ENCODE measurements around the gene MINDY4.
A peak's percentile ranks its signal among the peaks of the same experiment; 100 is the strongest.

MINDY4 gene

DNA sequence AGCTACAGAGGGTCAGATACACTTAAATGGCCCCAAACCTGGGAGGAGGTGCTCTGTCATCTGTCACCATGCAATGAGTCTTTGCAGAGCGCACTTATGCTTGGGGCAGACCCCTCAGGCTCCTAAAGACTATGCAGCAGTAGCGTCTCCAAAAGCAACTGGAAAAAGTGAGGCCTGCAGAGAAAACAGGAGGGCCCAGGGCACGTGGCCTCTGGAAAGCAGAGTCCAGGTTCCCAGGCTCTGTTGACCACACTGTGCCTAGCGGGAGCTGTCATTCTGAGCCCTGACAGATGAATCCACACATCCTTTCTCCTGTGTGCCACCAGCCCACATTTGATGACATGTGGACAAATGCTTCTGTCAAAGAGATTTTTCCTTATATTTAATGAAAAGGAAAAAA is 66.4 kb downstream of the MINDY4 start:
- DNase-seq = no peak

DNA sequence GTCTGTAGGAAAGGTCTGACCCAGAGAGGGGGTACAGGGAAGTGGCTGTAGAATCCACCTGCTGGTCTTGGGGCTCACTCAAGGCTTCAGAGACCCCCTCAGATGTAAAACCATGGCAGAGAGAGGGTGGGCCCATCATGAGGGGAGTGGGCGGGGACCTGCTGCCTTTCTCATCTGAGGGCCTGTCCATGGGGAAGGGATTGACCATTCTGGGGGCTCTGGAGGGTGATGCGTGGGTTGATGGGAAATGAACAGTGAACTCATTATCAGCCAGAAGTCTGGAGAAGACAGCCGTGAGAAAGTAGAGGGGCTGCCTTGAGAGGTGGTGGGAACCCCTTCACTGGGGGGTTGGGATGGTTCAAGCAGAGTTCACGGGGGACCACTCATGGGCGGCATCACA is 66.8 kb downstream of the MINDY4 start:
- no peak for DNase-seq

DNA sequence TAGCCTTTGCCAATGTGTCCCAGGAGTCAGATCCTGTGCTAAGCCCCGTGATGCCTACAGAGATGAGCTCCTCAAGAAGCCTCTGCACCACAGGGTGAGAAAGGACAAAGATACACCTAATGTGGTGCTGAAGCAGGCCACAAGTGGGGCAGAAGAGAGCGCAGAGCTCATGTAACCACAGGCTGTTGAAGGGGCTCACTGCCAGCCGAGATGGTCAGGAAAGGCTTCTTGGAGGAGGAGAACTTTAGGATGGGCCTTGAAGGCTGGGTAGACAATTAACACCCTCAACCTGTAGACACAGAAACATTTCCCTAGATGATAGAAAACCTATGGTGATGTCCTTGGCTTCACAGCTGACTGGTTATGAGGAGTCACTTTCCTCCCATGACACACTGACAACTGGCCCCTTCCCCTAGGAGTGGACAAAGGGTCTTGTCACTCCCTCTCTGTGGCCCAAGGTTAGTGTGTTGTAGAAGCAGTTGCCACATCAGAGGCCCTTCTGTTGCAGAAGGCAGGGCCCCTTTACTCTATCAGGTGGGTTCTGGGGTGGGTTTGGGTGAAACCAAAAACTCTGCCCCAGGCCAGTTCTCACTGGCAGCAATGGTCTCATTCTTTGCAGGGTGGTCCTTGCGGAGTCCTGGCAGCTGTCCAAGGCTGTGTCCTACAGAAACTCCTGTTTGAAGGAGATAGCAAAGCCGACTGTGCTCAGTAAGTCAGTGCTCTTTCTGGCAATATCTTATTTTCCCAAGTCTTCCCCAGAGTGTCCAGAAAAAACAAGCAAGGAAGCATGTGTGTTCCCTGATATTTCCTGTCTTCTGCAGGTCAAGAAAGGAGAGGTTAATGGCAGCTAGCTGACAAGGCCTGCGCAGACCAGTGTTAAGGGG is 69.2 kb downstream of the MINDY4 start:
- no peak for DNase-seq

DNA sequence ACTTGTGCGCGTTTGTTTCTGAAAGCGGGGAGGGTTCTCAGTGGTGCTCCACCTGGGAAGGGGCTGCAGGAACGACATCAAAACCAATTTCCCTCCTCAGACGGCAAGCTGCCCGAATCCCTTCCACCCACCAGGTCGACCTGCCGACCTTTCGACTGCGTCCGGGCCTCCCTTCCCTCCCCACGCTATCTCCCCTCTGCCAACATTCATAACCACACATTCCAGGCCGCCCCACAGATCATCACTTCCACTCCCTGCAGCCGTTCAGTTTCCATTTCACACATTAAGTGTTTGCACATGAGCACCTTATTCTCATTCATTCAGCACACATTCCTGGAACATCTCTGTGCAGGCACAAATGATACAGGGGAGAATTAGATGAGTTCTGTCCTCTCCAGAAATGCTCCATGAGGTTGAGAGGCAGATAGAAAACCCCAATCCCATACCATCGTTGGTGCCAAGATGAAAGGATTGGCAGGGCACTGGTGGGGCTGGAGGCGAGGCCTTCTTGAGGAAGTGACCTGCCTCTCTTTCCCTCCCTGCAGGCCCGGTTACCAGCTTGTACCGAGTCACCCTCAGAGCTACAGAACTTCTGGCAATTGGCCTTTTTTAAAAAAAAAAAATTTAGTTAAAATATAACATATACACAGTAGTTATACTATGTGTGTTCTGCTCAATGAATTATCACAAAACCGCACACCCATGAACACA is 70.0 kb downstream of the MINDY4 start:
- no peak for DNase-seq

DNA sequence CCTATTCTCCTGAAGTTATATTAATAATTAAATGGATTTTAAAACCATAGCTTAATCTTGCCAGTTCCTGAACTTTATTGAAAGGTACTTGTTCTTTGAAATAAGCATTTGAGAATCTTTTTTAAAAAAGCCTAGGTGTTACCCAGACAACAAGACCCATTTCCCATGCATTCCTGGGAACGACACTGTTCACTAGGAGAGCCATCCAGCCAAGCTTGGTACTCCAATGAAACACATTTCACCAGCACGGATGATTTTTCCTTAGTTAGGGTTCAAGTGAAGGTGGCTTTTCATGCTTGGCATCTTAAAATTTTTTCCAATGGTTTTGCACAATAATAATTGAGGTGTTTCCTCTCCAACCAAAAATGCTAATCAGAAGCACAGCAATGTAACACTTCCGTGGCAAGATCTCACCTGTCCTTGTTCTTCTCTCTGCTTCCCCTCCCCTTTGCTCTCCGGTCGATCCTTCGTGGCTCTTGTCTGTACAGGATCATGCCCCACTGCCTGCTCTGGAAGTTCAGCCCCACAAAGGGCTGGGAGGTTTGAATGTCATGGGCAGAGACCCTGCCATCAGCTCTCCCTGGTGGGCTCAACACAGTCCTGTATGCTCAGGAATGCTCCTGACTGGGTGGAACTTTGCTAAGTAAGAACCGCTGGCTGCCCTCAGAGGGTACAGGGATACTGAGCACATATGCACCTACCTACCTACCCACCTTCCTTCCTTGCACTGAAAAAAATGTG is 70.8 kb downstream of the MINDY4 start:
- no peak for DNase-seq

DNA sequence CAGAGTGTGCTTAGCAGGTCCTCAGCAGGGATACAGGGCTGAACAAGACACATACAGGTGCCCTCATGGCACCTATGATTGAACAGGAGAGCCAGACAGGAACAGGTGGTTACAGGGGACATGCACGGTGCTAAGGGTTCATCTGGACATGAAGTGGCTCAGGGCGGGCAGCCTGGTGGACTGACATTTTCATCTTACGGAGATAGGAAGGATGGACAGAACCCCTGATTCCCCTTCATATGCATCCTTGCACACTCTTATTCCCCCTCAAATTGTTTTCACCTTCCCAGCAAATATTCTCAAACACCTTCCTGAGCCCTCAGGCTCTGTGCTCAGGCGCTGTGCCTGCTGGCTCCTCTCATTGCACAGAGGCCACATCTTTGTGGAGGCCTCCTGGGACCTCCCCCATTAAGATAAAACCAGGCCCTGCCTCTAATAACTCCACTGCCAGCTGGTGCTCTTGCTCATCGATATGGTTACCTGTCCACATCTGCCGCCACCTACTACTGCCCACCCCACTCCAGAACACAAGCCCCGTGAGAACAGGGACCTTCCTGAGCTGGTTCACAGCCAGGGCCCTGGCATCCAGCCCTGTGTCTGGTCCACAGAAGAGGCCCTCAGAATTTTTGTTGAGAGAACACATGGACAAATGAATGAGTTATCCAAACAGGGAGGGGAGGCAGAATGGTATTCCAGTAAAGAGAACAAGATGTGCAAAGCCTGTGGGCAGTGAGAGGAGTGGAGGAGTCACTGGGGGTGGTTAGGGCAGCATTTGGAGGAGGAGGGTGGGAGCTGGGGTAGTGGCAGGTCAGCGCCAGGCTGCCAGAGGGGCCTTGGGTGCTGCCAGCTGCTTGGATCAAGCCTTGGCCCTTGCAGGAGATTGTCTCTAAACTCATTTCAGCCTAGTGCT is 71.6 kb downstream of the MINDY4 start:
- DNase-seq = peak in 1 of 2 experiments; percentile 6

DNA sequence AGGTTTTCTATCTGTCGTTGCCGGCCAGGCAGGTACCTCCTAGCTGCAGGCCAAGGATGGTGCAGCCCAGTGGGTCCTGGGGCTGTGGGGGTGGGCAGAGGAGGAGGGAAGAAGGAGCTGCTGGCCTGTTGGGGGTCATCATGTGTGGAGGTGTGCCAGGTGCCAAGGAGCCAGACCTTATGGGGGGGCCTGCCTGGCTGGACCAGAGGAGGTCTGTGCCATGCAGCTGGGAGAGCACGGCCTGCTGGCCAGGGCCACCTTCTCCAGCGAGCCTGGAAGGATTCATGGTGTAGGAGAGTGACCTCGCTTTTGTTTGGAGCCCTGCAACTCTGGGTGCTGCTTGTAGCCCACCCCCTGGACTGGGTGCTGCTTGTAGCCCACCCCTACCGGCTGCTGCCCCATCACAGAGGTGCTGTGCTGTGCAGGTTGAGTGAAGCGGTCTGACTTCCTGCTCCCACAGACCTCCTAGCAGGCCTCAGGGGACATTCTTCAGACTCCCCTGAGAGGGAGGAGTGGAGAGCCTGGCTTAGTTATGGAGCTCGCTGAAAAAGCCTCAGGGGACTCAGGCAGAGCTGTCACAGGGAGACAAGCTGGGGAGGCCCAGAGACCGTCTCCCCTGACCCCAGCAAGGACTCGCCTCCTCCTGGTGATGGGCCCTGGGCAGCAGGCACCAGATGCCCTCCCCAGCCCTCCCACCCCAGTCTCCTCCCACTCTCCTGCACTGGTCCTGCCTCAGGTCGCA is 72.7 kb downstream of the MINDY4 start:
- no peak for DNase-seq

DNA sequence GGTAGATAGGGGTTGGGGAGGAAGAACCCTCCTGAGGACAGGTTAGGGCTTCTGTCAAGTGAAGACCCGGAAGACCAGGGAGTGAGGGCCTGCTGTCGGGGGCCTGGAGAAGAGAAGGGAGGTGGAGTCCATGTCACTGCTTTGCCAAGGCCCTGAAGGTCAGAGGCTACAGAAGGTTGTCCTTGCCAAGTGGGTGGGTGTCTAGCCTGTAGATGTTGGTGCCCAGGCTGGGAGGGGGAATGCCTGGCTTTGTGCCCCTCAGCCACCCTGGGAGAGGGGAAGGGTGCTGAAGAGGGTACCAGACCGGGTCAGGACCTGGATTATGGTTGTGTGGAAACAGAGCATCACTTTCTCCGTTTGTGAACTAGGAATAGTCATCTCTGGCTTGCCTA is 73.3 kb downstream of the MINDY4 start:
- DNase-seq = no peak

DNA sequence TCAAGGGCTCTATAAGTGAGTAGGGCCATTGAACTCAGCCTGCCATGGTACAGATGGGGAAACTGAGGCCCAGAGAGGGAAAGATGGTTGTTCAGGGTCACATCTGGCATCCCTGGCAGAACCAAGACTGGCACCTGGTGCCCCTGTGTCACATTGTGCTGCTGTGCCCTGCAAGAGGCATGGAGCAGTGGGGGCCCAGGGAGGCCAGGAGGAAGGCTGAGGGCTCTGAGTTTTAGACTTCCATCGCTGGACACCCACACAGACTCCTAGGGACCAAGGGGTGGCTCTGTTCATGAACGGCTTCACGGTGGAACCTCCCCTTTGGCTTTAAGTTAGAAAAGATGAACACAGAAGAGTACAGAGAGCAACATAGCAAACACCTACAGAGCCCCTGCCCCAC is 73.7 kb downstream of the MINDY4 start:
- no peak for DNase-seq

DNA sequence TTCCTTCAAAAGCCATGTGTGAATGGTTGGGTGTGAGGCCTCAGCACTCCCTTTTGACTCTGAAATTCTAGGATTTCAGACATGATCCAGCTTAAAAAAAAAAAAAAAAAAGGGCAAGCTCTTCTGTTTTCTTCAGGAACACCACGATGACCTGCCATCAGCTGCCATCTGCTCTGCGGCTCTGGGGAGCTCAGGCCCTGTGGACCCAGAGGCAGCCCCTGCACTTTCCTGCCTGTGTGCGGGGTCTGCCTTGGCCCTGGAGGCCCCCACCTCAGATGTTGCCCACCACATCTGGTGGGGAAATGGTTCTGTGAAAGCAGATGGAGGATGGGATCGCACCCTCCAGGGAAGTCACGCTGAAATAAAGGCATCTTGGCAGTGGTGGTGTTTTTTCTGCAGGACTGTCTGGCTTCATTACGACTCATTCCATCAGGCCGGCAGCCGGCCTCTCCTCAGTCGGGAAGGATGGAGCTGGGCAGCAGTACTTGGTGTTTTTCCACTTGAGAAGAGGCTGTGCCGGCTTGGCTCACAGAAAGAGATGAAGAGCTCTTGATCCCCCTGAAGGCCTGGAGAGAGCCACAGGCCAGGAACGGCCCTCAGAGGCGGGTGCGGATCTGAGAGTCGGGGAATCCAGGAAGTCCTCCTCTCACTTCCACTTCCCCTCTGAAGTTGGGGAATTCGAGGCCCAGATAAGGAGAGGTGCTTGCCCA is 74.4 kb downstream of the MINDY4 start:
- no peak for DNase-seq

DNA sequence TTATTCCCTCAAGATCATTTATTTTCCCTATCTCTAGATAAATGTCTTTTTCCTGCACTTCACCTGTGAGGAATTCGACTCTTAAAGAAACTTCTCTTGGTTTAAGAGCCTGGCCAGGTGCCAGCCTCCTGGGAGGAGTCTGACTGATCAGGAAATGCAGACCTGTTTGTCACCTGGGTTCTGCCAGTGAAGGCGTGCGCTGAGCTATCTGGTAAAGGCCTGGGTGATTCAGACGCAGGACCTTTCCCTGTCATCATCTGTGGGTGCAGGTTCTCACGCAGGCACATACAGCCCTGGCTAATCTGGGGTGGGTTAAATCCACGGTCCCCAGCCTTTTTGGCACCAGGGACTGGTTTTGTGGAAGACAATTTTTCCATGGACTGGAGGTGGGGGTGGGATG is 75.2 kb downstream of the MINDY4 start:
- DNase-seq = no peak

DNA sequence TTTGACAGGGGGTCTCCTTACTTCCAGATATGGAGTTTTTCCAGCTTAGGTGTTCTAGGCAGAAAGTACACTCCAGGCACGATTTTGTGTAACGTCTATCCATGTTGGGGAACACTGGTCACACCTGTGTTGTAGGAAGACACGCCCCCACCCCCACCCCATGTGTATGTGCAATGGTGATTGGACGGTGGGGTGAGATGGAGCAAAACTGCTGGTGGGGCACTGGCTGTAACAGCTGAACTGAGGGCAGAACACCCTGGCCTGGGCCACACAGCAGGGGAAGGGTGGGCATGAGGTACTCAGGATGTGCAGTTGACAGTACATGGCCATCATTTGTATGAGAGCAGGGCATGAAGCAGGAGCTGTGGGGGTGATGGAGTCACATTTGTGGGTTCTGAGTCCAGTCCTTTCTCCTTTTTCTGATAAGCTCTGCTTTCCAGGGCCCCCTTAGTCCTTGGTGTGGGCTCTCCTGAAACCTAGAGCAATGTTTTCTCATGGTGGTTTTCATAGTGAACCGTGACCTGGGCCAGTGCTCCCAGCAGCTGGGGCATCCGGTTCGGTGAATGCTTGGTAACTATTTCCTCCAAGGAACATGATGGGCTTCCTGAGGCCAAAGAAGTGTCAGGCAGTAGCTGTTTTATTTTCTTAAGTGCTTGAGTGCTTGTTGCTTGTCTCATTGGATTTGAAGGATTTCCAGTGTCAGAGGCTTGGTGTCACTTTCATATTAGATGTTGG is 77.1 kb downstream of the MINDY4 start:
- no peak for DNase-seq

DNA sequence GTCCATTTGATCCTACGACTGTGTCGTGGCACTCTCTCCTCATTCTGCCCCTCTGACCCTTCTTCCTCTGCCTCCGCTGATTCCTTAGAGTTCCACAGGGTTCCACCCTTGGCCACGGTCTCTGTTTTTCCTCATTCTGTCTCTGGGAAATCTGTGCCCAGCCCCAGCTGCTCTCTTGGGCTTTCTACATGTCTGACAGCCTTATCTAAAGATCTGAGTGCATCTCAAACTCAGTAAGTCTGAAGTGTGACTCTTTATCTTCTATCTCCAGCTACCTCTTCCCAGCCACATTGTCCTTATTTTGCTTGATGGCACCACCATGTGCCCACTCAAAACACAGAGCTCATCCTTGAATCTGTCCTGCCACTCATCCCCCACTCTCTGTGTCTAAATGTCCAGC is 78.3 kb downstream of the MINDY4 start:
- DNase-seq = no peak

DNA sequence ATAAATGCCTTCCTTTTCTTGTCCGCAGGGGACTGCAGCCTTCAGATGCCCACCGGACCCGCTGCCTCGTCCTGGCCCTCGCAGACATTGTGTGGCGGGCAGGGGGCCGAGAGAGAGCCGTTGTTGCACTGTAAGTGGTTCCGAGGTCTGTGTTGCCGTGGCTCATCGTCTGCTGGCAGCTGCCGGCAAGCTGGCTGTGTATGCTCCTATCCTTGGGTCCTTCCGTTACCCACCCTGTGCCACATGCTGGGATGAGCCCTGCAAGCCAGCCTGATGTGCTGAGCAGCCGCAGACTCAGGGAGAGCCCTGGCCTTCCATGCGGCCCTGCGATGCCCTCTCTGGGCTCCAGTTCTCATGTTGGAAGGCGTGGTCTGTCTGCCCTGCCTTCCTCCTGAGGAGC is 79.2 kb downstream of the MINDY4 start:
- no peak for DNase-seq

DNA sequence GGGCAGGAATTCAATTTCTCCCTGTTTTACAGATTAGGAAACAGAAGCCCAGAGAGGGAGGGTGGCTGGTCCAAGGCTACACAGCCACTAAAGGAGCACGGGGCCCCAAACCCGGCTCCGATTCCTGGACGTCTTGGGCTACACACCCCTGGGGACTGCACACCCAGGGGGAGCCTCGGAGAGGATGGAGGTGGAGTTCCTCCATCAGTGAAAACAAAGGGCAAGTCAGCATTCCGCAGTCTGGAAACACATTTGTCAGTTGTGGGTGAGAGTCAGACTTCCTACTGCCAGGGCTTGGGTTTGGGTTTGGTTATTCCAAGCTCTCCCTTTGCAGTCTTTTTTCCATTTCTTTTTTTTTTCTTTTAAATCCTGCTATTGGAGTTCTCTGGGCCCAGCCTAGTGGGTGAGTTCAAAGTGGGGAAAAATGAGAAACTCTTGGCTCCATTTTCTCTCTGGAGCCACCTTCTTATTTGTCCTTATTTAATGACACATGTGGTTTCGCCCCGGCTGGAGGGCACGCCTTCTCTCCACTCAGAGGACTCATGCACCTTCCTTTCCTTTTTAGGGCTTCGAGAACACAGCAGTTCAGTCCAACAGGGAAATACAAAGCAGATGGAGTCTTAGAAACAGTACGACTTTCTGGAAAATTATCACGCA is 80.6 kb downstream of the MINDY4 start:
- no peak for DNase-seq

DNA sequence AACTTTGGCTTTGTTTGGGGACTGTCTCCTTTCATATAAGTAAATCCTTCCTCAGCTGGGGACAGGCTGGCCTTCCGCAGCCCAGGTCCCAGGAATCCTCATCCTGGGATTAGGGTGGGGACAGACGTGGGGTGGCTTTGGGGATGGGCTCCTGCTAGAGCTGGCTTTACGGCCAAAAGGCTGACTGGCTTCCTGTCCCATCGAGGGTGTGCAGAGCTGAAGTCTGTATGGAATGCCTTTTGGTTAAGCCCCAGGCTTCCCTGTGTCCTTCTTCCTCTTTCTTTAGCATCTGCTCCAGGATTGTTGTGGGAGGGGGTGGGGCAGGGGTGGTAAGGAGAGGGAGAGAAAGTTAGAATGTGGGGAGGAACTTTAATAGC is 81.1 kb downstream of the MINDY4 start:
- DNase-seq = no peak

DNA sequence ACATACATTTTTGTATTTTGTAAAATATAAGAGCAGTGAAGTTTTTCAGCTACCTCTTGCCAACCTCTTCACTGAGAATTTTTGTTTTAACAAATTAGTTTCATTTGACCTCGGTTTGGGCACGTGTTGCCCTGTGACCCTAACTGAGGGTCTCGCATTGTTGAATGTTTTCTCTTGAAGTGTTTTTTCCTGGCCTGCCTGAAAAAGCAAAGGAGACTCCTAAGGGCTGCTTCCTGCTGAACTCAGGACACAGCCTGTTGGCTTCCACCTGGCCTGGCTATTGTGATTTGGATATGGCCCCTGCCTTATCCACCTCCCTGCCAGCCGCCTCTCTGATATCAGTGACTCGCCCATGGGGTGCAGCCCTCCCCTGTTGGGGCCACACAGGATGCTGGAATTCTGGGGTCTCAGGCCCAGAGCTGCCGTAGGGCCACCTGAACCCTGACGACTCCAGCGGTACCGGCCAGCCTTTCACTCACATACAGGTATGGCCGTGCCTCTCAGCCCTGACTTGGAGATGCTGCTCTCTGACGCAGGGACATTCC is 81.6 kb downstream of the MINDY4 start:
- no peak for DNase-seq

DNA sequence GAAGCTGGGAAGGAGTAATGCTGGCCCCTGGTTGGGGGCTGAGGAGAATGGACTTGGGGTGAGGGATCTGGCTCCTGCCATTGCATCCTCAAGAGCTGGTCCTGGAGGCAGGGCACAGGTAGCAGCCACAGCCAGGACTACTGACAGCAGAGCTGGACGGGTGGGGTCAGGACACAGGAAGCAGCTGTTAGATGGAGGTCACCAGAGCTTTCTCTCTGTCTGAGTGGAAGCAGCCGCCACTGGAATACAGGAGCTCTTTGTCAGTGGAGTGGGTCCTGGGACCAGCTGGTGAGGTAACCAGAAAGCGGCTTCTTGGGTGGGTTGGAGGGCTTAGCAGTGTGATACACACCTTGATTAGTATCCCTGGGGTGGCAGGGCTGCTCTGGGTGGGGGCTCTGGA is 82.4 kb downstream of the MINDY4 start:
- DNase-seq = no peak

DNA sequence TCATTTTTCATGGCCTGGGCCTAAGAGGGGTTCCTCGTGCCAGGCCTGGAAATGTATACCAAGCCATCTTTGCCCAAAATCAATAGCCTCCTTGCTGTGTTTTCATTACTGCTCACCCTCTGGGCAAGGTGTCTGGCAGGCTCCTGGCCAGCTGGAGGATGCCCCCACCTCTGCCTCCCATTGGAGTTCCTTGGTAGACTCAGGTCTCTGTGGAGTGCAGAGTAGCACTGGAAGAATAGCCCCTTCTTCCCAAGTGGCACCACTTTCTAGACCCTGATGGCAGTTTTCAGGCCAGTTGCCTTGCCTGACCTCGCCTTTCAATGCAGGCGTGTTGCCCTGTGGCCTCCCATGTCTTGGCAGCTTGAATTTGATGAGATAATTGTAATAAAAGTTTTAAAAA is 84.7 kb downstream of the MINDY4 start:
- DNase-seq = no peak

DNA sequence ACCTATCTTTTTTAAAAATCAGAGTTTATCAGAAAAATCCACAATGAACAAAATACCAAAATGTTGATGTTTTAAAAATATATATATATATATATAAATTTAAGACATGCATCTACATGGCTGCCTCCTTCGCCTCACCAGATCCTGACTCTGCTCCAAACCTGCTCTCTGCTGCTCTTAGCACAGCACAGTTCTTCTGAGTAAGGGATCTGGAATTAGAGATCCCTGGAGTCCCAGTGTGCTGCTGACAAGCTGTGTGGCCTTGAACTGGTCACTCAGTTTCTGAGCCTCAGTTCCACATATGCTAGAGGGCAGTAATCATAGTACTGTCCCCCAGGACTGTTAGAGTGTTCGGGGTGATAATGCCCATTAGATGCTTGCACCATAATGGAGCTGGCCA is 87.4 kb downstream of the MINDY4 start:
- DNase-seq = no peak
